ENCODE results near the gene ABI2.

GRCh38 chr2:203461746-203462145 is 133.6 kb downstream of the ABI2 start:
- TF ChIP-seq, protein P1, sequence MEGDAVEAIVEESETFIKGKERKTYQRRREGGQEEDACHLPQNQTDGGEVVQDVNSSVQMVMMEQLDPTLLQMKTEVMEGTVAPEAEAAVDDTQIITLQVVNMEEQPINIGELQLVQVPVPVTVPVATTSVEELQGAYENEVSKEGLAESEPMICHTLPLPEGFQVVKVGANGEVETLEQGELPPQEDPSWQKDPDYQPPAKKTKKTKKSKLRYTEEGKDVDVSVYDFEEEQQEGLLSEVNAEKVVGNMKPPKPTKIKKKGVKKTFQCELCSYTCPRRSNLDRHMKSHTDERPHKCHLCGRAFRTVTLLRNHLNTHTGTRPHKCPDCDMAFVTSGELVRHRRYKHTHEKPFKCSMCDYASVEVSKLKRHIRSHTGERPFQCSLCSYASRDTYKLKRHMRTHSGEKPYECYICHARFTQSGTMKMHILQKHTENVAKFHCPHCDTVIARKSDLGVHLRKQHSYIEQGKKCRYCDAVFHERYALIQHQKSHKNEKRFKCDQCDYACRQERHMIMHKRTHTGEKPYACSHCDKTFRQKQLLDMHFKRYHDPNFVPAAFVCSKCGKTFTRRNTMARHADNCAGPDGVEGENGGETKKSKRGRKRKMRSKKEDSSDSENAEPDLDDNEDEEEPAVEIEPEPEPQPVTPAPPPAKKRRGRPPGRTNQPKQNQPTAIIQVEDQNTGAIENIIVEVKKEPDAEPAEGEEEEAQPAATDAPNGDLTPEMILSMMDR (IDR thresholded peaks at IDR 0.05): no peak
- TF ChIP-seq EZH2 (IDR thresholded peaks at IDR 0.05) (no peak), EZH2phosphoT487 (IDR thresholded peaks at IDR 0.05) (no peak)

Data from neural progenitor cell (in vitro differentiated cells).